ENCODE results near the gene PIK3C2G.

PIK3C2G gene

GRCh38 chr12:18358077-18358476 is 96.8 kb downstream of the PIK3C2G start:
- no peaks in the 10 kb centered on the region for H3K4me1 Mint-ChIP-seq
- no peaks in the 10 kb centered on the region for H3K27me3 Mint-ChIP-seq
- no peak overlapping the region for H3K4me3 Mint-ChIP-seq
- H3K27ac Mint-ChIP-seq = no peak overlapping the region
- ATAC-seq (no peak), DNase-seq (no peak)
- H3K9me3 Mint-ChIP-seq = peaks cover 0 to 7% of the 10 kb centered on the region in 2 donors

- no peaks in the 10 kb centered on the region for H3K27me3 Mint-ChIP-seq
- DNase-seq = no peak
- H3K4me3 Mint-ChIP-seq = no peak overlapping the region
- no peak overlapping the region for H3K27ac Mint-ChIP-seq
- ATAC-seq = no peak
- no peaks in the 10 kb centered on the region for H3K4me1 Mint-ChIP-seq
- H3K9me3 Mint-ChIP-seq = peaks cover 2 to 12% of the 10 kb centered on the region in 2 donors
Measured at GRCh38 chr12:18358930-18359329, 97.6 kb downstream of the PIK3C2G start.

GRCh38 chr12:18361433-18361832 is 100.1 kb downstream of the PIK3C2G start:
- no peaks in the 10 kb centered on the region for H3K27me3 Mint-ChIP-seq
- no peak overlapping the region for H3K4me3 Mint-ChIP-seq
- no peaks in the 10 kb centered on the region for H3K4me1 Mint-ChIP-seq
- no peak overlapping the region for H3K27ac Mint-ChIP-seq
- H3K9me3 Mint-ChIP-seq = peaks cover 15 to 29% of the 10 kb centered on the region in 2 donors
- ATAC-seq (no peak), DNase-seq (no peak)

GRCh38 chr12:18363321-18363720 is 102.0 kb downstream of the PIK3C2G start:
- H3K27ac Mint-ChIP-seq = no peak overlapping the region

GRCh38 chr12:18368594-18368993 is 107.3 kb downstream of the PIK3C2G start:
- ATAC-seq (no peak), DNase-seq (no peak)
- Mint-ChIP-seq H3K4me1 (no peaks in the 10 kb centered on the region), H3K27ac (no peak overlapping the region), H3K4me3 (no peak overlapping the region), H3K9me3 (peaks cover 27 to 28% of the 10 kb centered on the region in 2 donors), H3K27me3 (no peaks in the 10 kb centered on the region)

More at GRCh38 chr12:18363321-18363720, 102.0 kb downstream of the PIK3C2G start:
- ATAC-seq (no peak), DNase-seq (no peak)
- Mint-ChIP-seq H3K4me1 (no peaks in the 10 kb centered on the region), H3K9me3 (peaks cover 15 to 29% of the 10 kb centered on the region in 2 donors), H3K4me3 (no peak overlapping the region), H3K27me3 (no peaks in the 10 kb centered on the region)

GRCh38 chr12:18373181-18373580 is 111.9 kb downstream of the PIK3C2G start:
- H3K4me1 Mint-ChIP-seq = no peaks in the 10 kb centered on the region
- H3K27ac Mint-ChIP-seq = no peak overlapping the region
- DNase-seq (no peak), ATAC-seq (no peak)
- H3K27me3 Mint-ChIP-seq = no peaks in the 10 kb centered on the region
- no peak overlapping the region for H3K4me3 Mint-ChIP-seq
- H3K9me3 Mint-ChIP-seq = peaks cover 15 to 20% of the 10 kb centered on the region in 2 donors

GRCh38 chr12:18375131-18375530 is 113.8 kb downstream of the PIK3C2G start:
- Mint-ChIP-seq H3K4me3 (no peak overlapping the region), H3K27me3 (no peaks in the 10 kb centered on the region), H3K9me3 (peaks cover 12 to 16% of the 10 kb centered on the region in 2 donors), H3K27ac (no peak overlapping the region), H3K4me1 (no peaks in the 10 kb centered on the region)
- ATAC-seq (no peak), DNase-seq (no peak)

- no peak overlapping the region for H3K27ac Mint-ChIP-seq
- H3K4me1 Mint-ChIP-seq = no peaks in the 10 kb centered on the region
- ATAC-seq (no peak), DNase-seq (no peak)
- no peaks in the 10 kb centered on the region for H3K27me3 Mint-ChIP-seq
- no peak overlapping the region for H3K4me3 Mint-ChIP-seq
- peaks cover 14 to 16% of the 10 kb centered on the region in 2 donors for H3K9me3 Mint-ChIP-seq
Measured at GRCh38 chr12:18375583-18375982, 114.3 kb downstream of the PIK3C2G start.

- H3K9me3 Mint-ChIP-seq = peaks cover 10 to 24% of the 10 kb centered on the region in 2 donors
- DNase-seq = no peak
- H3K4me3 Mint-ChIP-seq = no peak overlapping the region
- H3K4me1 Mint-ChIP-seq = no peaks in the 10 kb centered on the region
- no peak overlapping the region for H3K27ac Mint-ChIP-seq
- no peak for ATAC-seq
- H3K27me3 Mint-ChIP-seq = no peaks in the 10 kb centered on the region
Measured at GRCh38 chr12:18382236-18382885, 121.0 kb downstream of the PIK3C2G start.

- DNase-seq = no peak
Measured at GRCh38 chr12:18383203-18383602, 121.9 kb downstream of the PIK3C2G start.

GRCh38 chr12:18387706-18388105 is 126.4 kb downstream of the PIK3C2G start:
- H3K4me3 Mint-ChIP-seq = no peak overlapping the region
- peaks cover 17 to 21% of the 10 kb centered on the region in 2 donors for H3K9me3 Mint-ChIP-seq
- no peaks in the 10 kb centered on the region for H3K27me3 Mint-ChIP-seq
- H3K4me1 Mint-ChIP-seq = no peaks in the 10 kb centered on the region
- ATAC-seq (no peak), DNase-seq (no peak)
- no peak overlapping the region for H3K27ac Mint-ChIP-seq

More at GRCh38 chr12:18383203-18383602, 121.9 kb downstream of the PIK3C2G start:
- ATAC-seq = no peak
- H3K4me3 Mint-ChIP-seq = no peak overlapping the region
- H3K27ac Mint-ChIP-seq = no peak overlapping the region
- H3K9me3 Mint-ChIP-seq = peaks cover 19 to 32% of the 10 kb centered on the region in 2 donors
- H3K4me1 Mint-ChIP-seq = no peaks in the 10 kb centered on the region
- H3K27me3 Mint-ChIP-seq = no peaks in the 10 kb centered on the region

GRCh38 chr12:18389820-18390219 is 128.5 kb downstream of the PIK3C2G start:
- no peak for ATAC-seq
- no peaks in the 10 kb centered on the region for H3K4me1 Mint-ChIP-seq
- DNase-seq = no peak
- no peaks in the 10 kb centered on the region for H3K27me3 Mint-ChIP-seq
- no peak overlapping the region for H3K27ac Mint-ChIP-seq
- peaks cover 17 to 21% of the 10 kb centered on the region in 2 donors for H3K9me3 Mint-ChIP-seq
- H3K4me3 Mint-ChIP-seq = no peak overlapping the region

GRCh38 chr12:18391151-18391550 is 129.8 kb downstream of the PIK3C2G start:
- no peak overlapping the region for H3K4me3 Mint-ChIP-seq
- DNase-seq (no peak), ATAC-seq (no peak)
- no peaks in the 10 kb centered on the region for H3K27me3 Mint-ChIP-seq
- peaks cover 15 to 17% of the 10 kb centered on the region in 2 donors for H3K9me3 Mint-ChIP-seq
- no peak overlapping the region for H3K27ac Mint-ChIP-seq
- H3K4me1 Mint-ChIP-seq = no peaks in the 10 kb centered on the region

- H3K27me3 Mint-ChIP-seq = no peaks in the 10 kb centered on the region
- DNase-seq (no peak), ATAC-seq (no peak)
- H3K27ac Mint-ChIP-seq = no peak overlapping the region
- no peaks in the 10 kb centered on the region for H3K9me3 Mint-ChIP-seq
- no peak overlapping the region for H3K4me3 Mint-ChIP-seq
- H3K4me1 Mint-ChIP-seq = no peaks in the 10 kb centered on the region
Measured at GRCh38 chr12:18394742-18395141, 133.4 kb downstream of the PIK3C2G start.

- no peak overlapping the region for H3K27ac Mint-ChIP-seq
- peaks cover 11 to 19% of the 10 kb centered on the region in 2 donors for H3K9me3 Mint-ChIP-seq
- H3K4me1 Mint-ChIP-seq = no peaks in the 10 kb centered on the region
- no peak overlapping the region for H3K4me3 Mint-ChIP-seq
- no peaks in the 10 kb centered on the region for H3K27me3 Mint-ChIP-seq
- ATAC-seq (no peak), DNase-seq (no peak)
Measured at GRCh38 chr12:18400186-18400585, 138.9 kb downstream of the PIK3C2G start.

- peaks cover 13 to 21% of the 10 kb centered on the region in 2 donors for H3K9me3 Mint-ChIP-seq
- DNase-seq = no peak
- H3K4me3 Mint-ChIP-seq = no peak overlapping the region
- H3K27ac Mint-ChIP-seq = no peak overlapping the region
- H3K4me1 Mint-ChIP-seq = no peaks in the 10 kb centered on the region
- ATAC-seq = no peak
- H3K27me3 Mint-ChIP-seq = no peaks in the 10 kb centered on the region
Measured at GRCh38 chr12:18402872-18403611, 141.7 kb downstream of the PIK3C2G start.

Data from stimulated activated naive CD8-positive, alpha-beta T cell treated with anti-CD3 and anti-CD28 coated beads, Interleukin-15, amount 100 ng/mL, for 72 hours (primary cell).